SK-N-MC (cell line): ENCODE measurements around the gene TMEM121B.

ENCODE experiments used
- DNase-seq: peaks from one replicate; pipeline ENCODE4 v3.0.0-alpha.2; 2011; ENCODE audit warnings: low read depth, low spot score
- H3K27ac ChIP-seq: fragments of 200-600 bp; sonication (generic); 2 replicates; pipeline ENCODE4 v1.5.1; 2016; ENCODE audit warnings: mixed run types
- H3K36me3 ChIP-seq: fragments of 200-600 bp; sonication (generic); 2 replicates; pipeline ENCODE4 v1.6.1; 2017; ENCODE audit warnings: antibody characterized with exemption, low read length, mixed read lengths; ENCODE audit not compliant: insufficient read depth
- H3K4me3 ChIP-seq: fragments of 200-600 bp; sonication (generic); 2 replicates; pipeline ENCODE4 v1.5.1; 2016
- H3K9ac ChIP-seq: fragments of 200-600 bp; sonication (generic); 2 replicates; pipeline ENCODE4 v1.8.0; 2017; ENCODE audit warnings: mixed run types, mixed read lengths; ENCODE audit not compliant: insufficient read length
- H3K9me3 ChIP-seq: fragments of 200-600 bp; sonication (generic); 2 replicates; pipeline ENCODE4 v1.6.1; 2017; ENCODE audit warnings: low read depth, mild to moderate bottlenecking, antibody characterized with exemption, low read length, moderate library complexity, mixed read lengths
- EZH2 ChIP-seq: fragments of 200-600 bp; sonication (generic); IDR thresholded peaks from one replicate; pipeline ENCODE4 v1.6.1; 2017; ENCODE audit warnings: antibody characterized with exemption
- FOXP2 ChIP-seq: optimal IDR thresholded peaks from 2 replicates; pipeline ENCODE3; 2011; ENCODE audit warnings: mild to moderate bottlenecking, moderate library complexity; ENCODE audit not compliant: insufficient read depth; ENCODE audit errors: extremely low read length, control extremely low read depth
- POLR2AphosphoS5 ChIP-seq: IDR thresholded peaks from 2 replicates; pipeline ENCODE4 v1.6.1; 2012; ENCODE audit warnings: mild to moderate bottlenecking, low read depth, low read length, borderline replicate concordance

The TMEM121B gene

DNA sequence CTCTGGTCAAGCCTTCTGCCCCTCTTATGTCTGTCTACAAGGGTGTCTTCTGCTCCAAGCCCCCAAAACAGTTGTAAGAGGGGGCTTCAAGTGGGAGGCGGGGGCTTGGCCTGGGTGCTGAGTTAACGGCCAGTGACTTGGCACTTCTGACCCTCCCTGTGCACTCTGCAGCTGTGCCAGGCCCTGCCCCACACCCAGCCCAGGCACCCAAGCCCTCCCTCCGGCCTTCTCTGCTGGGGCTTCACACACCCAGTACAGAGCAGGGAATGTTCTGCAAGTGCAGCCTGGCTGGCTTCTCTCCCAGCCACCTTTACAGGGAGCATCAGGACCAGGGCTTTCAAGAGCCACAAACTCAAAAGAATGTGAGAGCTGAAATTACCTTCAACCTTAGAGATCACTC is 3.8 kb downstream of the TMEM121B start:
- Histone ChIP-seq H3K36me3 (no peaks in the 10 kb centered on the region), H3K4me3 (no peak overlapping the region), H3K9me3 (no peaks in the 10 kb centered on the region), H3K9ac (no peak overlapping the region), H3K27ac (no peak overlapping the region)
- TF ChIP-seq POLR2AphosphoS5: no peak
- no peak for TF ChIP-seq EZH2
- no peak for TF ChIP-seq FOXP2
- DNase-seq: no peak

DNA sequence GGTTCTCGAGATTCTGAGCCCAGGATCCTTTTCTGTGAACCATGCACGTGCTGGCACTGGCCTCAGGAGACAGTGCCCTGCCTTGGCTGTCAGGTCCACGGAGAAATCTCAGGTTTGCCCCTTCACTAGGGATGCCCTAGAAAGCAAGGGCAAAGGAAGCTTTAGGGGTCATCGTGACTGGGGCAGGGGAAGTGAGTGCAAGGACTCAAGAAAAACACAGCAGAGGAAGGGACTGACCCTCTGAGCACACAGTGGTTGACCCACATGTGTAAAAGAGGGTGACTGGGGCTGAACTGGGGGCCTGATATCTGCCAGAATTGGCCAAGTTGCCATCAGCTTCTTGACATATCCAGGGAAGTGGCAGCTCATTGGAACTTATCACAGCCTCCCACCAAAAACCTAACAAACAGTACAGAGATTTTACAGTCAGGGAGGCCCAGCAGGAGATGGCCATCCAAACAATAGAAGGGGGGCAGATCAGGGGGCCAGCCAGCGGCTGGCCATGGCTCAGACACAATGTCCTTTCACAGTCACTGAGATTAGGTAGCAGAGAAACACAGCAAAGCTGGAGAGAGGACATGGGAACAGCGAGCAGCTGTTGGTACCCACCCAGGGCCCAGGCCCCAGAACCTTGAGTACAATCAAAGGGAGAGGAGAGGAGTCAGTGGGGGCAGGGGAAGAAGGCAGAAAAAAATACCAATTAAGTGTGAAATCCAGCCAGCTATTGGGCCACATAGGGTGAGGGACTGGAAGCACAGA is 4.4 kb downstream of the TMEM121B start:
- H3K36me3 ChIP-seq: no peaks in the 10 kb centered on the region
- H3K27ac ChIP-seq: no peak overlapping the region
- TF ChIP-seq EZH2 (no peak), FOXP2 (no peak), POLR2AphosphoS5 (no peak)
- no peak overlapping the region for H3K9ac ChIP-seq
- H3K4me3 ChIP-seq: no peak overlapping the region
- no peak for DNase-seq
- H3K9me3 ChIP-seq: no peaks in the 10 kb centered on the region

DNA sequence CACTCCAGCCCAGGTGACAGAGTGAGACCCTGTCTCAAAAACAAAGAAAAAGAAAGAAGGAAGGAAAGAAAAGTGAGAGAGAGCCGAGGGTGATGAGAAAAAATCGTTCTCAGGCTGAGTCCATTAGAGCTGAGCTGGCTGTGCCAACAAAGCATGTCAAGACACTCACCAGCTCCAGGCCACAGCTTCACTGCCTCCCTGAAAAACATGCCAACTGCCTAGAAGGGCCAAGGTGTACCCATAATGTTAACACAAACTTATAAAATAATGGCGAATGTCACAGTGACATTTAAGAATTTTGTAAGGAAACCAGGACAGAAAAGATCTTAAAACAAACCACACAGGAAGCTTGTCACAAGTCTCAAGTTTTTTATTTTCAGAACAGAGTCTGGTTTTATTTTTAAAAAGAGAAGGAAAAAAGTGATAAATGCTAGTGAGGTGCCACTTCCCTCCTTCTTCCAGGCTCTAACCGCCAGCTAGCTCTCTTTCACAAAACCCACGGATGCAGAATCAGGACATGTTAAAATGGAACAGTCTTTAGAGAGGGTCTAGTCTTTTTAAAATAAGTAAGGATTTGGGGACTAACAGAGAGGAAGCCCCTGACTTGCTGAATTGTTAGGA is 5.1 kb downstream of the TMEM121B start:
- DNase-seq: no peak
- Histone ChIP-seq H3K36me3 (no peaks in the 10 kb centered on the region), H3K27ac (no peak overlapping the region), H3K9ac (no peak overlapping the region), H3K4me3 (no peak overlapping the region), H3K9me3 (no peaks in the 10 kb centered on the region)
- no peak for TF ChIP-seq FOXP2
- no peak for TF ChIP-seq POLR2AphosphoS5
- TF ChIP-seq EZH2: no peak

DNA sequence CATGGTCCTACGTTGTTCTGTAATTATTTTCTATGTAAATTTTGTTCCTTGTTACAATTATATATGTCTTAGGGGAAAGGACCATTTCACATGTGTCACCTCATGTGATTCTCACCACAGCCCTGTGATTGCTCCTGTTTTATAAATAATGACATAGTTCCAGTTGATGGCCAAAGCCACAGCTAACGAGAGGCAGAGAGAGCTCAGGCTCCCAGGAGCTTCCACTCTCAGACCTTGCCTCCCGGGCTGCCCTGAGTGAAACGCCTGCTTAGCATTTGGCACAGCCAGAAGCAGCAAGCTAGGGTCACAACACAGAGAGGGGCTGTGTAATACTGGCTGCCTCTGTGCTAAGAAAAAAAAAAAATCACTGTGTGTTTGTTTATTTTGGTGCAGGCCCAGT is 5.9 kb downstream of the TMEM121B start:
- Histone ChIP-seq H3K27ac (no peak overlapping the region), H3K9ac (no peak overlapping the region), H3K36me3 (no peaks in the 10 kb centered on the region), H3K4me3 (no peak overlapping the region), H3K9me3 (no peaks in the 10 kb centered on the region)
- no peak for DNase-seq
- TF ChIP-seq FOXP2: no peak
- no peak for TF ChIP-seq EZH2
- TF ChIP-seq POLR2AphosphoS5: no peak

DNA sequence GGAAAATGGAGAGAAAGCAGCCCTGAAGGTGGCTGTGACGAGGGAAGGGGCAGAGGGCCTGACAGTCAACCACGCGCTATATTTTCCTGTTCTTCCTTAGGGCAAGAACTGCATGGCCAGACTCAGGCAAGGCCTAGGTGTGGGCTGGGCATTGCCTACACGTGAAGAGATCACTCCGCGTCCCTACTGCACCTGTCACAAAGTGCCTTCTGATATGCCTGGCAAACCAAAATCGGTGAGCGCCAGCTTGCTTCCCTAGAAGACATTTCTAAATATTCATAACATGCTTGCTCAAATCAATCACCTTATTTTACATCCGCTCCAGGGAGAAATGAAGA is 6.3 kb downstream of the TMEM121B start:
- no peaks in the 10 kb centered on the region for H3K36me3 ChIP-seq
- no peaks in the 10 kb centered on the region for H3K9me3 ChIP-seq
- no peak for DNase-seq
- H3K27ac ChIP-seq: no peak overlapping the region
- no peak for TF ChIP-seq FOXP2
- no peak overlapping the region for H3K9ac ChIP-seq
- no peak overlapping the region for H3K4me3 ChIP-seq

DNA sequence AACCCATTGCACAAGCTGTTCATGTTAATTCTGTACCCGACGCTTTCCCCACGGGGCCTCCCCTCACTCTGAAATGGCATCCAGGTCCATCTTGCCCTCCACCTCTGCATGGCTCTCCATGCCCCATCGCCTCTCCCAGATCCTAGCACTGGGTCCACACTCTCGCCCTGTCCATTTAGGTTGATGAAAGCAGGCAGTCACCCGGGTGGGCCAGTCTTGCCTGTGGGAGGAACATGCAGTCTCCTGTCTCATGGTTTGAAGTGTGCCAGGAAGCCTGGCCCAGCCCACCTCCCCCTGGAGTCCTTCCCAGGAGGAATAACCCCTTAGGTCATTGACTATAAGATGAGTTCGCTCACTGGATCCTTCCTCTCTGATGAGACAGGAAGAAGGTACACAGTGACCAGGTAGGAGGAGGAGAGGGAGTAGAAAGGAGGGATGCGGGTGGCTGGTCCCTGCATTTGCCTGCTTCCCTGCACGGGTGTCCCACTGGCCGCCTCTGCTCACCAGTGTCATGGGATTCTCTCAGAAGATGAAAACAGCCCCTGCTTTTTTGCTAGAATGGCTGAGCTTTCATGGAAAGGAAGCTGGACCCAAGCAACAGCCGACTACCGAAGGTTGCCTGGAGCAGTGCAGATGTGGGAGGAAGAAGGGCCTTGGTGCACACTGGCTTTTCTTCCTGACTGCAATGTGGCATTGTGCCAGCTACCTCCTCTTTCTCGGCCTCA is 6.8 kb downstream of the TMEM121B start:
- Histone ChIP-seq H3K9me3 (no peaks in the 10 kb centered on the region), H3K9ac (no peak overlapping the region), H3K27ac (no peak overlapping the region), H3K4me3 (no peak overlapping the region), H3K36me3 (no peaks in the 10 kb centered on the region)
- TF ChIP-seq EZH2: no peak
- DNase-seq: no peak

DNA sequence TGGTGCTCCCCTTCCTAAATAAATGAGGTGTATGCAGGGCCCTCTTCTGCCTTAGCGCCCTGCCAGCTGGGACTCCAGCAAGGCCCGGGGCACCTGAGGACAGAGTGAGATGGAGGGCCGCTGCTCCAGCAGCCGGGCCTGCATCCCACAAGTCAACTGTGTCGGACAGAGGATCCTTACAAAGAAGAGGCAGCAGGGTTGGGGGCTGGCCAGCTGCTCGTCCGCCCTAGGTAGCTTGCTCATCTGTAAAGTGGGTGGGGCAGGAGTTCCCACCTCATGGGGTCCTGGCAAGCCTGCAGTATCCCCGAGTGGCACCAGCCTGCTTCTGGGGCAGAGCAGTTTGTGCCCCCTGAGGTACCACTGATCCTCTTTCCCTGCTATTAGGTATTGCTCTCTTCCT is 7.6 kb downstream of the TMEM121B start:
- no peak for DNase-seq
- TF ChIP-seq EZH2 (no peak), POLR2AphosphoS5 (no peak), FOXP2 (no peak)
- H3K9ac ChIP-seq: no peak overlapping the region
- no peak overlapping the region for H3K27ac ChIP-seq
- no peaks in the 10 kb centered on the region for H3K9me3 ChIP-seq
- no peaks in the 10 kb centered on the region for H3K36me3 ChIP-seq
- no peak overlapping the region for H3K4me3 ChIP-seq

DNA sequence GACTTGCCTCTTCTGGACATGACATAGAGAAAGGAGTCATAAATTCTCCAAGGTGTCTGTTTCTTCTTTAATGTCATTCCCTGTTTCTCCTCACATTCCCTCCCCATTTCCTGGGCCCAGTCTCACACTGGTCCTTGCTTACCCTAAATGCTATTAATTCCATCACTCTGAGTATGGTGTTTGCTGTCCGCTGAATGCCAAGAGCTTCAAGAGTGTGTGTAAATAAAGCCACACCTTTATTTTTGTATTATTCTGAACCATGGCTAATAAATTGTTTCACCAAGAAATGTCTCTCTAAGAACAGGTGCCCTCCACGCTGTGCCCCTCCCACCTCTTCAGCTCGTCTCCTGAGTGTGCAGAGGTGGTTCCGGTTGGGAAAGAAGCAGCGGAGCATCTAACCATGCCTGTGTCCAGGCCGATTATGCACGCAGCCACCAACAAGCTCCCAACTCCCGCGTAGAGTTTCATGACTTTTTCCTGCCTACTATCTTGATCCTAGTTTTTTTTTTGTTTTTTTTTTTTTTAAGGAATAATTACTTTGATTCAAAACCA is 8.6 kb downstream of the TMEM121B start:
- TF ChIP-seq FOXP2 (no peak), POLR2AphosphoS5 (no peak), EZH2 (no peak)
- Histone ChIP-seq H3K36me3 (no peaks in the 10 kb centered on the region; the same call in 1 of the 2 replicates), H3K4me3 (no peak overlapping the region), H3K9ac (no peak overlapping the region), H3K9me3 (no peaks in the 10 kb centered on the region), H3K27ac (no peak overlapping the region)
- no peak for DNase-seq
